HCT116 (cell line): ENCODE measurements around the gene CYB561D1. TPM values are rescaled to one million over a fixed set of nuclear protein-coding genes. Genes with fewer than 3 reads are reported as not detected.
"Not testable (repeated sequence)": the region's sequence is repeated elsewhere in the genome, so short reads cannot be mapped to it uniquely, and the experiment has no call there.

ENCODE experiments used
- ATAC-seq: fragments of 200-7000 bp; cut with Tn5 transposase; 2 replicates; pipeline ENCODE4 v1.9.1; 2020; ENCODE audit warnings: mild to moderate bottlenecking, moderate library complexity
- BruUV-seq: library from RNA; stranded (reverse); fragments of 400-500 nt; replicated peaks from 2 replicates; lab custom pipeline; 2021; lab: Mats Ljungman, UMichigan
- CTCF ChIA-PET: fragments of 300-600 bp; sonication (Branson Sonifier 250); formaldehyde crosslinking; loops from one replicate; lab custom pipeline; 2021; ENCODE audit warnings: antibody characterized with exemption; lab: Charles Lee
- POLR2A ChIA-PET: fragments of 300-600, 350-600 bp; sonication (Branson Sonifier 250); formaldehyde crosslinking; loops from one replicate; lab custom pipeline; 2021; ENCODE audit warnings: antibody characterized with exemption; lab: Charles Lee
- RAD21 ChIA-PET, 2 experiments: fragments of 300-600 bp; sonication (Branson Sonifier 250); formaldehyde crosslinking; loops; one replicate each; lab custom pipeline; 2023; ENCODE audit warnings: low total read pairs in 2 of 2; ENCODE audit not compliant: uncharacterized antibody in 2 of 2, unreplicated experiment in 2 of 2, low non-redundant PET in 1 of 2; lab: Charles Lee
- DNase-seq: peaks from one replicate; pipeline ENCODE4 v3.0.0-alpha.2; 2010; ENCODE audit warnings: low read depth, low spot score
- H2AFZ ChIP-seq: fragments of 200-600 bp; shearing (Covaris generic), sonication (generic); 2 replicates; pipeline ENCODE4 v1.6.1; 2017; ENCODE audit warnings: low read depth, mixed run types, mixed read lengths, antibody characterized with exemption, low read length; ENCODE audit not compliant: poor library complexity, severe bottlenecking
- H3K27ac ChIP-seq: 2 replicates; pipeline ENCODE4 v1.5.1; 2012; ENCODE audit warnings: low read depth, low read length
- H3K27me3 ChIP-seq: fragments of 200-600 bp; sonication (generic); 2 replicates; pipeline ENCODE4 v1.6.1; 2016; ENCODE audit warnings: mixed run types, low read length, mixed read lengths; ENCODE audit not compliant: insufficient read depth
- H3K36me3 ChIP-seq, 2 experiments: fragments of 200-500 bp in 1 of 2; fragments of 200-600 bp in 1 of 2; sonication (Bioruptor generic) in 1 of 2; sonication (generic) in 1 of 2; 2 replicates each; pipeline versions ENCODE4 v1.5.1 to v1.6.1; 2014 to 2016; ENCODE audit warnings: low read length in 2 of 2, inconsistent platforms in 1 of 2, mixed read lengths in 1 of 2, mixed run types in 1 of 2; ENCODE audit not compliant: insufficient read depth in 2 of 2, control insufficient read depth in 1 of 2
- H3K4me1 ChIP-seq, 2 experiments: fragments of 200-600 bp in 1 of 2; sonication (generic) in 1 of 2; 2 replicates each; pipeline versions ENCODE4 v1.5.1 to v1.6.1; 2012 to 2017; ENCODE audit warnings: low read length in 2 of 2, inconsistent platforms in 1 of 2, mild to moderate bottlenecking in 1 of 2, mixed read lengths in 1 of 2, mixed run types in 1 of 2, moderate library complexity in 1 of 2; ENCODE audit not compliant: insufficient read depth in 2 of 2, control insufficient read depth in 1 of 2
- H3K4me2 ChIP-seq: fragments of 200-600 bp; sonication (generic); 2 replicates; pipeline ENCODE4 v1.6.1; 2017; ENCODE audit warnings: mixed run types, low read length, mixed read lengths
- H3K4me3 ChIP-seq, 2 experiments: fragments of 200-600 bp in 1 of 2; sonication (generic) in 1 of 2; replicated peaks in 1 of 2; 2 replicates each; pipeline ENCODE4 v1.5.1; 2011 to 2016; ENCODE audit warnings: low read length in 2 of 2, control low read depth in 1 of 2, low read depth in 1 of 2, mild to moderate bottlenecking in 1 of 2, mixed read lengths in 1 of 2, mixed run types in 1 of 2
- H3K79me2 ChIP-seq: fragments of 200-600 bp; sonication (generic); 2 replicates; pipeline ENCODE4 v1.6.1; 2017; ENCODE audit warnings: mild to moderate bottlenecking, mixed run types, low read length, moderate library complexity, mixed read lengths; ENCODE audit not compliant: insufficient read depth
- H3K9ac ChIP-seq: fragments of 200-600 bp; sonication (generic); 2 replicates; pipeline ENCODE4 v1.6.1; 2016; ENCODE audit warnings: low read length, mixed read lengths
- H3K9me2 ChIP-seq: fragments of 200-600 bp; sonication (generic), shearing (Covaris generic); 2 replicates; pipeline ENCODE4 v1.6.1; 2017; ENCODE audit warnings: mixed run types, mild to moderate bottlenecking, moderate library complexity; ENCODE audit not compliant: insufficient read depth
- H3K9me3 ChIP-seq, 2 experiments: fragments of 200-500 bp in 1 of 2; fragments of 200-600 bp in 1 of 2; sonication (Bioruptor generic) in 1 of 2; sonication (generic) in 1 of 2; 2 replicates each; pipeline ENCODE4 v1.6.1; 2014 to 2017; ENCODE audit warnings: low read length in 2 of 2, mixed read lengths in 2 of 2, inconsistent platforms in 1 of 2, low read depth in 1 of 2, mild to moderate bottlenecking in 1 of 2, mixed run types in 1 of 2, moderate library complexity in 1 of 2; ENCODE audit not compliant: control insufficient read depth in 1 of 2, insufficient read depth in 1 of 2
- H4K20me1 ChIP-seq: fragments of 200-600 bp; sonication (generic), shearing (Covaris generic); 2 replicates; pipeline ENCODE4 v1.6.1; 2017; ENCODE audit warnings: mixed run types, mild to moderate bottlenecking, moderate library complexity; ENCODE audit not compliant: insufficient read depth
- CEBPB ChIP-seq: IDR thresholded peaks from 2 replicates; pipeline ENCODE4 v1.6.1; 2012; ENCODE audit warnings: low read depth
- ELF1 ChIP-seq: IDR thresholded peaks from 2 replicates; pipeline ENCODE4 v1.6.1; 2012; ENCODE audit warnings: low read depth, borderline replicate concordance
- EZH2 ChIP-seq: fragments of 200-600 bp; sonication (generic); IDR thresholded peaks from 2 replicates; pipeline ENCODE4 v1.6.1; 2017; ENCODE audit warnings: antibody characterized with exemption, mixed run types
- EZH2phosphoT487 ChIP-seq: fragments of 200-600 bp; IDR thresholded peaks from 2 replicates; pipeline ENCODE4 v1.6.1; 2018; ENCODE audit warnings: antibody characterized with exemption, borderline replicate concordance
- SRF ChIP-seq: IDR thresholded peaks from 2 replicates; pipeline ENCODE4 v1.6.1; 2012; ENCODE audit warnings: low read depth
- YY1 ChIP-seq: IDR thresholded peaks from 2 replicates; pipeline ENCODE4 v1.6.1; 2011; ENCODE audit warnings: low read length, low read depth, moderate library complexity, mild to moderate bottlenecking; ENCODE audit not compliant: insufficient replicate concordance; ENCODE audit errors: extremely low read depth
- ZNF274 ChIP-seq: fragments of 200-500 bp; sonication (Bioruptor generic); IDR thresholded peaks from 2 replicates; pipeline ENCODE4 v1.6.1; 2014; ENCODE audit warnings: mild to moderate bottlenecking, low read depth, low read length, inconsistent platforms
- intact Hi-C: fragments of 100-400 bp; cut with micrococcal nuclease; formaldehyde crosslinking; loops from 2 replicates; pipeline ENCODE4 v1.10.0; 2022
- total RNA-seq: library from RNA; stranded (reverse); gene quantifications from one replicate; pipeline ENCODE4 v1.2.1, GENCODE V29; 2021; ENCODE audit not compliant: unreplicated experiment

CYB561D1 gene
- total RNA-seq, 1 experiment from 2014 or later, result 5.9 TPM

- no peak overlapping the region for H3K4me3 ChIP-seq
- TF ChIP-seq ZNF274, result no peak
- no peak for TF ChIP-seq EZH2phosphoT487
- TF ChIP-seq CEBPB, result no peak
- no peak for TF ChIP-seq ELF1
- TF ChIP-seq YY1, result no peak
- TF ChIP-seq EZH2, result no peak
- TF ChIP-seq SRF, result no peak
- DNase-seq, result no peak
- no peaks in the 10 kb centered on the region for H3K36me3 ChIP-seq
- ChIA-PET CTCF (no interaction called here), POLR2A (no interaction called here), RAD21 (no interaction called here)
- H2AFZ ChIP-seq, result no peak overlapping the region
- no peaks in the 10 kb centered on the region for H4K20me1 ChIP-seq
- no TSS peak for BruUV-seq
- H3K9me2 ChIP-seq, result no peaks in the 10 kb centered on the region
- peaks cover 0 to 8% of the 10 kb centered on the region in 2 experiments; a peak in 2 of 4 replicates for H3K4me1 ChIP-seq
- intact Hi-C loops, result no loop called here
- no peak; the same call in 1 of the 2 replicates for ATAC-seq
- no peaks in the 10 kb centered on the region for H3K27me3 ChIP-seq
- H3K27ac ChIP-seq, result no peak overlapping the region
- no peaks in the 10 kb centered on the region for H3K9me3 ChIP-seq
- no peak overlapping the region for H3K4me2 ChIP-seq
- no peaks in the 10 kb centered on the region for H3K79me2 ChIP-seq
- no peak overlapping the region for H3K9ac ChIP-seq
Observed at GRCh38 chr1:109444346-109444745, 49.5 kb upstream of the CYB561D1 start.

- H4K20me1 ChIP-seq, H3K79me2 ChIP-seq, DNase-seq, H3K4me1 ChIP-seq, CTCF ChIA-PET, H3K9ac ChIP-seq, H3K9me2 ChIP-seq, H2AFZ ChIP-seq, POLR2A ChIA-PET, H3K4me2 ChIP-seq, H3K36me3 ChIP-seq, BruUV-seq, RAD21 ChIA-PET, intact Hi-C loops, H3K27ac ChIP-seq, H3K9me3 ChIP-seq, H3K4me3 ChIP-seq, H3K27me3 ChIP-seq, ATAC-seq: not testable (repeated sequence)
Observed at GRCh38 chr1:109445949-109446695, 47.8 kb upstream of the CYB561D1 start.
